ENCODE measurements around the gene CCDC107. TPM values are rescaled to one million over a fixed set of nuclear protein-coding genes. Genes with fewer than 3 reads are reported as not detected.
A peak's percentile ranks its signal among the peaks of the same experiment; 100 is the strongest.

The CCDC107 gene
- total RNA-seq, 1 experiment from 2014 or later: 16.4 TPM

DNA sequence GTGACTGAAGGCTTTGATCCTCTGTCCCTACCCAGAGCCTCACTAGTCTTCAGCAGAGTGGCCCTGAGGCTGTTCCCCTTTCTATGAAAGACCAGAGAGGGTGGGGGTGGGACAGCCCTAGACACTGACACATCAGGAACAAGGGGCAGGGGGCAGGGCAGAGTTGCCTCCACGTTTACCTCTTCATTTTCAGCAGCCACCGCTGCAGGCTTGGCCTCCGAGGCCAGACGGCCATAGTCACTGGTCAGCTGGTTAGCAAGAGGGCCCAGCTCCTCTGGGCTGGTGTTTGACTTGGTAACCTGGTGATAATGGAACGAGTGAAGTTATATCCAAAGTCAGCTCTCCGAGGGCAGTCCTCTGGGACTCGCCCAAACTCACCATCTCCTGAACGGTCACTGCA lies 47.3 kb downstream of the CCDC107 start:
- BruUV-seq (replicated peaks): no TSS peak
- Histone ChIP-seq H3K4me3 (ENCODE audit: low read depth, low read length, poor library complexity, severe bottlenecking) (no peak overlapping the region), H3K4me1 (ENCODE audit: insufficient read depth, low read length, poor library complexity, severe bottlenecking) (no peaks in the 10 kb centered on the region), H3K36me3 (ENCODE audit: insufficient read depth, low read length, poor library complexity, severe bottlenecking) (peaks cover 92% of the 10 kb centered on the region), H3K9me3 (ENCODE audit: low read depth, low read length, poor library complexity, severe bottlenecking) (no peaks in the 10 kb centered on the region), H3K27me3 (replicated peaks; ENCODE audit: insufficient read depth, low read depth, low read length, poor library complexity) (no peaks in the 10 kb centered on the region), H3K27ac (ENCODE audit: low read depth, low read length, poor library complexity, severe bottlenecking) (no peak overlapping the region)
- intact Hi-C loops (cut with micrococcal nuclease; ENCODE audit: unreplicated experiment): no loop called here
- ChIA-PET POLR2A (ENCODE audit: low non-redundant PET) (no interaction called here), CTCF (no interaction called here)
- TF ChIP-seq, protein P1, sequence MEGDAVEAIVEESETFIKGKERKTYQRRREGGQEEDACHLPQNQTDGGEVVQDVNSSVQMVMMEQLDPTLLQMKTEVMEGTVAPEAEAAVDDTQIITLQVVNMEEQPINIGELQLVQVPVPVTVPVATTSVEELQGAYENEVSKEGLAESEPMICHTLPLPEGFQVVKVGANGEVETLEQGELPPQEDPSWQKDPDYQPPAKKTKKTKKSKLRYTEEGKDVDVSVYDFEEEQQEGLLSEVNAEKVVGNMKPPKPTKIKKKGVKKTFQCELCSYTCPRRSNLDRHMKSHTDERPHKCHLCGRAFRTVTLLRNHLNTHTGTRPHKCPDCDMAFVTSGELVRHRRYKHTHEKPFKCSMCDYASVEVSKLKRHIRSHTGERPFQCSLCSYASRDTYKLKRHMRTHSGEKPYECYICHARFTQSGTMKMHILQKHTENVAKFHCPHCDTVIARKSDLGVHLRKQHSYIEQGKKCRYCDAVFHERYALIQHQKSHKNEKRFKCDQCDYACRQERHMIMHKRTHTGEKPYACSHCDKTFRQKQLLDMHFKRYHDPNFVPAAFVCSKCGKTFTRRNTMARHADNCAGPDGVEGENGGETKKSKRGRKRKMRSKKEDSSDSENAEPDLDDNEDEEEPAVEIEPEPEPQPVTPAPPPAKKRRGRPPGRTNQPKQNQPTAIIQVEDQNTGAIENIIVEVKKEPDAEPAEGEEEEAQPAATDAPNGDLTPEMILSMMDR (conservative IDR thresholded peaks at IDR 0.05; ENCODE audit: low read depth, low read length): no peak
- no peak for TF ChIP-seq EZH2 (IDR thresholded peaks at IDR 0.05; ENCODE audit: borderline replicate concordance, low read depth, low read length, poor library complexity, severe bottlenecking)
- no peak for DNase-seq (ENCODE audit: low spot score)

DNA sequence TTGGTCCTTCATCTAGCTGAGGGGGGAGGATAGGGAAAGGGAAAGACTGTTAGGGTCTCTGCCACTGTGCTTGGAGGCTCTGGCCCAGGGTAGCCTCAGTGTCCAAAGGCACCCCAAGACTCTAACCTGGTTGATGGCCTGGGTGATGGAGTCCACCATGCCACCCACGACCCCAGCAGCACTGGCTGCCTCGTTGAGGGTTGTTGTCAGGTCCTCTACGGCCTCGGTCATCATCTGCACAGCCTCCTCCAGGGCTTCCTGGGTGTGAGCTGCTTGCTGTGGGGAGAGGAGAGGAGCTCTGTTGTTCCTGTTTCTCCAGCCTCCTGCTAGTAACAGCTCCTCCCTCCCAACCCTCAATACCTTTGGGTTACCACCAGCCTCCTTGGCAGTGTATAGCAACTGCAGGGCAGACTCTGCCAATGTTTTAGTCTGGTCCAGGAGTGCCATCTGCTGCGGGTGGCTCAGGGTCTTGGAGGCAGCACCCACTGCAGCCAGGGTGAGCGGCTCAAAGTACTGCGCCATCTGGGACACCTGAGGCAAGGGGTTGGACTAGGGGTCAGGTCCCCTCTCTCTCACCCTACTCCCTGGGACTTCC lies 47.8 kb downstream of the CCDC107 start:
- no peaks in the 10 kb centered on the region for H3K27me3 ChIP-seq (replicated peaks; ENCODE audit: insufficient read depth, low read depth, low read length, poor library complexity)
- intact Hi-C loops (cut with micrococcal nuclease; ENCODE audit: unreplicated experiment): no loop called here
- no peaks in the 10 kb centered on the region for H3K4me1 ChIP-seq (ENCODE audit: insufficient read depth, low read length, poor library complexity, severe bottlenecking)
- ChIA-PET CTCF (interaction anchor here (0.9 kb wide), 1 partner anchor 8 kb away, joined by 3 read pairs; no protein-coding TSS in a partner anchor), POLR2A (ENCODE audit: low non-redundant PET) (no interaction called here)
- no peaks in the 10 kb centered on the region for H3K9me3 ChIP-seq (ENCODE audit: low read depth, low read length, poor library complexity, severe bottlenecking)
- H3K36me3 ChIP-seq (ENCODE audit: insufficient read depth, low read length, poor library complexity, severe bottlenecking): peaks cover 92% of the 10 kb centered on the region
- TSS peak; percentile 64 for BruUV-seq (replicated peaks)
- TF ChIP-seq EZH2 (IDR thresholded peaks at IDR 0.05; ENCODE audit: borderline replicate concordance, low read depth, low read length, poor library complexity, severe bottlenecking): no peak
- TF ChIP-seq, protein P1 (conservative IDR thresholded peaks at IDR 0.05; ENCODE audit: low read depth, low read length): no peak
- DNase-seq (ENCODE audit: low spot score): no peak
- H3K27ac ChIP-seq (ENCODE audit: low read depth, low read length, poor library complexity, severe bottlenecking): no peak overlapping the region
- H3K4me3 ChIP-seq (ENCODE audit: low read depth, low read length, poor library complexity, severe bottlenecking): no peak overlapping the region

GRCh38 chr9:35706951-35707350 lies 48.9 kb downstream of the CCDC107 start:
- Histone ChIP-seq H3K4me1 (ENCODE audit: insufficient read depth, low read length, poor library complexity, severe bottlenecking) (no peaks in the 10 kb centered on the region), H3K9me3 (ENCODE audit: low read depth, low read length, poor library complexity, severe bottlenecking) (no peaks in the 10 kb centered on the region), H3K36me3 (ENCODE audit: insufficient read depth, low read length, poor library complexity, severe bottlenecking) (peaks cover 92% of the 10 kb centered on the region), H3K4me3 (ENCODE audit: low read depth, low read length, poor library complexity, severe bottlenecking) (no peak overlapping the region), H3K27me3 (replicated peaks; ENCODE audit: insufficient read depth, low read depth, low read length, poor library complexity) (no peaks in the 10 kb centered on the region), H3K27ac (ENCODE audit: low read depth, low read length, poor library complexity, severe bottlenecking) (no peak overlapping the region)
- TF ChIP-seq EZH2 (IDR thresholded peaks at IDR 0.05; ENCODE audit: borderline replicate concordance, low read depth, low read length, poor library complexity, severe bottlenecking): no peak
- TF ChIP-seq, protein P1 (conservative IDR thresholded peaks at IDR 0.05; ENCODE audit: low read depth, low read length): no peak
- CTCF ChIA-PET: interaction anchor here (0.9 kb wide), 1 partner anchor 9 kb away, joined by 3 read pairs; no protein-coding TSS in a partner anchor
- BruUV-seq (replicated peaks): no TSS peak
- intact Hi-C loops (cut with micrococcal nuclease; ENCODE audit: unreplicated experiment): no loop called here
- POLR2A ChIA-PET (ENCODE audit: low non-redundant PET): no interaction called here
- no peak for DNase-seq (ENCODE audit: low spot score)
